HL-60 (cell line): ENCODE measurements around the gene ANKRD11.

Experiments used
- CTCF ChIP-seq: IDR thresholded peaks from one replicate; pipeline ENCODE4 v1.5.1; 2011; ENCODE audit warnings: low read length, control low read depth, inconsistent platforms; ENCODE audit not compliant: insufficient read depth
- GABPA ChIP-seq: IDR thresholded peaks from 2 replicates; pipeline ENCODE4 v1.6.1; 2012; ENCODE audit warnings: low read depth
- POLR2AphosphoS5 ChIP-seq: IDR thresholded peaks from 2 replicates; pipeline ENCODE4 v1.6.1; 2012; ENCODE audit warnings: low read depth
- SPI1 ChIP-seq: IDR thresholded peaks from 2 replicates; pipeline ENCODE4 v1.6.1; 2012; ENCODE audit warnings: low read depth, mild to moderate bottlenecking, borderline replicate concordance

GRCh38 chr16:89331371-89332109 is 158.8 kb downstream of the ANKRD11 start:
- TF ChIP-seq CTCF (no peak), POLR2AphosphoS5 (no peak), GABPA (no peak), SPI1 (no peak)
